VCaP (cell line): Measurements from ENCODE around the gene NACC2.

Source experiments
- H3K27ac ChIP-seq: fragments of 450-650 bp; 2 replicates; pipeline ENCODE4 v1.5.1; 2017
- CTCF ChIP-seq: fragments of 450-650 bp; conservative IDR thresholded peaks from 2 replicates; pipeline ENCODE4 v1.5.1; 2017; ENCODE audit warnings: mild to moderate bottlenecking, moderate library complexity

NACC2 gene

GRCh38 chr9:136088939-136089696 lies 6.0 kb downstream of the NACC2 start:
- no peak for TF ChIP-seq CTCF
- no peak overlapping the region; the same call in 1 of the 2 replicates for H3K27ac ChIP-seq

GRCh38 chr9:136088481-136088938 lies 6.6 kb downstream of the NACC2 start:
- H3K27ac ChIP-seq: no peak overlapping the region; the same call in 1 of the 2 replicates
- no peak for TF ChIP-seq CTCF

GRCh38 chr9:136087741-136088480 lies 7.2 kb downstream of the NACC2 start:
- H3K27ac ChIP-seq: no peak overlapping the region
- TF ChIP-seq CTCF: no peak

- TF ChIP-seq CTCF: no peak
- H3K27ac ChIP-seq: no peak overlapping the region
Observed at GRCh38 chr9:136086951-136087740, 7.9 kb downstream of the NACC2 start.

GRCh38 chr9:136086213-136086881 lies 8.7 kb downstream of the NACC2 start:
- TF ChIP-seq CTCF: no peak
- H3K27ac ChIP-seq: no peak overlapping the region

GRCh38 chr9:136085815-136086212 lies 9.3 kb downstream of the NACC2 start:
- H3K27ac ChIP-seq: no peak overlapping the region
- TF ChIP-seq CTCF: no peak
